H9 (cell line): ENCODE results near the gene IL15RA. TPM values are rescaled to one million over a fixed set of nuclear protein-coding genes. Genes with fewer than 3 reads are reported as not detected.

Source experiments
- DNase-seq: peaks from one replicate; pipeline ENCODE4 v3.0.0-alpha.2; 2017
- H2AFZ ChIP-seq: one replicate; pipeline ENCODE4 v1.6.1; 2013; ENCODE audit warnings: mild to moderate bottlenecking, low read length, control low read depth, moderate library complexity
- H2AK5ac ChIP-seq: 2 replicates; pipeline ENCODE4 v1.6.1; 2013; ENCODE audit warnings: low read length, control low read depth, mixed read lengths; ENCODE audit not compliant: insufficient read length
- H2BK120ac ChIP-seq: one replicate; pipeline ENCODE4 v1.6.1; 2013; ENCODE audit warnings: low read depth, mild to moderate bottlenecking, low read length, control low read depth, inconsistent platforms; ENCODE audit not compliant: poor library complexity, severe bottlenecking
- H2BK12ac ChIP-seq: 2 replicates; pipeline ENCODE4 v1.6.1; 2013; ENCODE audit warnings: low read length, control low read depth, mixed read lengths, low read depth; ENCODE audit not compliant: insufficient read length
- H2BK15ac ChIP-seq: 2 replicates; pipeline ENCODE4 v1.6.1; 2013; ENCODE audit warnings: low read depth, low read length, control low read depth
- H2BK20ac ChIP-seq: one replicate; pipeline ENCODE4 v1.6.1; 2013; ENCODE audit warnings: low read depth, mild to moderate bottlenecking, low read length, control low read depth, inconsistent platforms; ENCODE audit not compliant: poor library complexity, severe bottlenecking
- H2BK5ac ChIP-seq: 2 replicates; pipeline ENCODE4 v1.6.1; 2013; ENCODE audit warnings: low read length, control low read depth, mixed read lengths; ENCODE audit not compliant: insufficient read length
- H3K14ac ChIP-seq: 2 replicates; pipeline ENCODE4 v1.6.1; 2013; ENCODE audit warnings: low read length, control low read depth; ENCODE audit not compliant: insufficient read depth
- H3K18ac ChIP-seq: 2 replicates; pipeline ENCODE4 v1.6.1; 2013; ENCODE audit warnings: low read depth, mild to moderate bottlenecking, mixed read lengths, low read length, control low read depth; ENCODE audit not compliant: insufficient read length
- H3K23ac ChIP-seq: 2 replicates; pipeline ENCODE4 v1.6.1; 2013; ENCODE audit warnings: low read length, control low read depth, mixed read lengths, low read depth; ENCODE audit not compliant: insufficient read length
- H3K23me2 ChIP-seq: 2 replicates; pipeline ENCODE4 v1.6.1; 2013; ENCODE audit warnings: low read depth, mild to moderate bottlenecking, mixed read lengths, low read length, control low read depth; ENCODE audit not compliant: insufficient read length, poor library complexity, severe bottlenecking
- H3K27ac ChIP-seq: 2 replicates; pipeline ENCODE4 v1.5.1; 2013; ENCODE audit warnings: low read length, control low read depth, mixed read lengths, low read depth; ENCODE audit not compliant: insufficient read length
- H3K27me3 ChIP-seq: 2 replicates; pipeline ENCODE4 v1.6.1; 2013; ENCODE audit warnings: low read length, control low read depth, inconsistent platforms; ENCODE audit not compliant: insufficient read depth
- H3K4ac ChIP-seq: 2 replicates; pipeline ENCODE4 v1.6.1; 2013; ENCODE audit warnings: low read depth, mild to moderate bottlenecking, control low read depth, inconsistent platforms, low read length, moderate library complexity
- H3K4me1 ChIP-seq: 2 replicates; pipeline ENCODE4 v1.6.1; 2013; ENCODE audit warnings: low read length, control low read depth, inconsistent platforms; ENCODE audit not compliant: insufficient read depth
- H3K4me2 ChIP-seq: 2 replicates; pipeline ENCODE4 v1.6.1; 2013; ENCODE audit warnings: low read length, control low read depth, mixed read lengths; ENCODE audit not compliant: insufficient read length, insufficient read depth
- H3K56ac ChIP-seq: 2 replicates; pipeline ENCODE4 v1.6.1; 2013; ENCODE audit warnings: low read depth, mild to moderate bottlenecking, mixed read lengths, low read length, control low read depth; ENCODE audit not compliant: insufficient read length
- H3K79me1 ChIP-seq: 2 replicates; pipeline ENCODE4 v1.6.1; 2013; ENCODE audit warnings: low read depth, mild to moderate bottlenecking, moderate library complexity, low read length, control low read depth, inconsistent platforms; ENCODE audit not compliant: insufficient read depth, poor library complexity, severe bottlenecking
- H3K79me2 ChIP-seq: 2 replicates; pipeline ENCODE4 v1.6.1; 2013; ENCODE audit warnings: low read length, control low read depth, inconsistent platforms; ENCODE audit not compliant: insufficient read depth
- H3K9ac ChIP-seq: 2 replicates; pipeline ENCODE4 v1.6.1; 2013; ENCODE audit warnings: low read length, control low read depth, mixed read lengths; ENCODE audit not compliant: insufficient read length; ENCODE audit errors: extremely low read depth
- H3K9me3 ChIP-seq: one replicate; pipeline ENCODE4 v1.6.1; 2013; ENCODE audit warnings: low read depth, low read length, inconsistent platforms; ENCODE audit not compliant: control insufficient read depth
- H3T11ph ChIP-seq: one replicate; pipeline ENCODE4 v1.6.1; 2013; ENCODE audit warnings: mild to moderate bottlenecking, low read length, control low read depth, inconsistent platforms
- H4K20me1 ChIP-seq: one replicate; pipeline ENCODE4 v1.6.1; 2013; ENCODE audit not compliant: control insufficient read depth, insufficient read length, insufficient read depth
- H4K5ac ChIP-seq: 2 replicates; pipeline ENCODE4 v1.6.1; 2013; ENCODE audit warnings: low read depth, mild to moderate bottlenecking, mixed read lengths, low read length, control low read depth; ENCODE audit not compliant: insufficient read length
- H4K8ac ChIP-seq: replicated peaks from 2 replicates; pipeline ENCODE4 v1.6.1; 2013; ENCODE audit warnings: low read length, control low read depth, mixed read lengths, low read depth; ENCODE audit not compliant: insufficient read length
- H4K91ac ChIP-seq: 2 replicates; pipeline ENCODE4 v1.6.1; 2013; ENCODE audit warnings: low read depth, mild to moderate bottlenecking, moderate library complexity, mixed read lengths, low read length, control low read depth; ENCODE audit not compliant: insufficient read length
- H3K27ac Mint-ChIP-seq, 3 experiments: 2 replicates in 2 of 3; 3 replicates in 1 of 3; pipeline ENCODE4 v1.8.0; 2020 to 2021; ENCODE audit warnings: mixed read lengths in 3 of 3, mild to moderate bottlenecking in 1 of 3, moderate library complexity in 1 of 3
- H3K27me3 Mint-ChIP-seq: 2 replicates; pipeline ENCODE4 v1.8.0; 2021; ENCODE audit warnings: low read depth, mild to moderate bottlenecking, moderate library complexity, mixed read lengths
- H3K36me3 Mint-ChIP-seq, 3 experiments: 2 replicates in 2 of 3; 3 replicates in 1 of 3; pipeline ENCODE4 v1.8.0; 2020 to 2021; ENCODE audit warnings: low read depth in 3 of 3, mixed read lengths in 3 of 3; ENCODE audit not compliant: insufficient read depth in 1 of 3
- H3K4me1 Mint-ChIP-seq, 2 experiments: 2 replicates each; pipeline ENCODE4 v1.8.0; 2020; ENCODE audit warnings: mixed read lengths in 2 of 2
- H3K4me3 Mint-ChIP-seq, 2 experiments: 2 replicates in 1 of 2; 3 replicates in 1 of 2; pipeline ENCODE4 v1.8.0; 2020 to 2021; ENCODE audit warnings: mild to moderate bottlenecking in 2 of 2, mixed read lengths in 2 of 2, moderate library complexity in 1 of 2
- H3K9me3 Mint-ChIP-seq, 2 experiments: 2 replicates in 1 of 2; 3 replicates in 1 of 2; pipeline ENCODE4 v1.8.0; 2020; ENCODE audit warnings: mild to moderate bottlenecking in 2 of 2, mixed read lengths in 2 of 2, moderate library complexity in 1 of 2
- CTCF ChIP-seq: fragments of 200-600 bp; sonication (generic); conservative IDR thresholded peaks from 3 replicates; pipeline ENCODE4 v1.8.0; 2021; ENCODE audit warnings: antibody characterized with exemption, mild to moderate bottlenecking
- WGBS: extraction: QIAGEN DNeasy Blood & Tissue Kit; methylation state at CpG from one replicate; pipeline ENCODE4 v1.1.7; 2013; ENCODE audit warnings: missing lambda C conversion rate, low lambda C conversion rate, mixed read lengths; ENCODE audit not compliant: insufficient read length; ENCODE audit errors: extremely low coverage; 5-methylcytosine and 5-hydroxymethylcytosine counted together
- total RNA-seq: library from RNA; stranded (reverse); gene quantifications from 2 replicates; pipeline ENCODE4 v1.2.1, GENCODE V29; 2021

The IL15RA gene
- total RNA-seq, 1 experiment from 2014 or later, result 0.31 TPM

- Histone ChIP-seq H2AK5ac (no peak overlapping the region), H3K79me1 (no peaks in the 10 kb centered on the region), H3T11ph (no peak overlapping the region), H2AFZ (no peak overlapping the region), H2BK20ac (no peak overlapping the region), H3K79me2 (no peaks in the 10 kb centered on the region), H4K91ac (no peak overlapping the region), H3K9ac (no peak overlapping the region), H3K27me3 (no peaks in the 10 kb centered on the region), H2BK5ac (no peak overlapping the region), H3K4me1 (no peaks in the 10 kb centered on the region), H3K56ac (peak overlapping the region; percentile 85), H2BK15ac (no peak overlapping the region), H3K14ac (no peak overlapping the region), H3K18ac (no peak overlapping the region), H3K23me2 (no peaks in the 10 kb centered on the region), H3K9me3 (no peaks in the 10 kb centered on the region), H3K23ac (no peak overlapping the region), H4K20me1 (no peaks in the 10 kb centered on the region), H4K5ac (no peak overlapping the region), H2BK120ac (no peak overlapping the region), H2BK12ac (no peak overlapping the region), H3K4ac (no peak overlapping the region), H4K8ac (peak overlapping the region; percentile 73), H3K4me2 (no peak overlapping the region), H3K27ac (no peak overlapping the region)
- no peak for DNase-seq
- WGBS, result no CpG with 5 or more reads among the region's 10 CpGs
- Mint-ChIP-seq H3K4me3 (no peak overlapping the region), H3K27me3 (peaks cover 6% of the 10 kb centered on the region), H3K4me1 (no peaks in the 10 kb centered on the region), H3K36me3 (no peaks in the 10 kb centered on the region), H3K27ac (no peak overlapping the region), H3K9me3 (peaks cover 0 to 3% of the 10 kb centered on the region in 2 experiments; a peak in 1 of 5 replicates)
- no peak for TF ChIP-seq CTCF
Measured at GRCh38 chr10:6024334-6024682, 47.0 kb upstream of the IL15RA start.
